ENCODE data around the gene THOP1. TPM values are rescaled to one million over a fixed set of nuclear protein-coding genes. Genes with fewer than 3 reads are reported as not detected.

Gene THOP1
- total RNA-seq, 1 donor from 2014 or later, result 173 TPM

GRCh38 chr19:2802826-2803225 is 17.5 kb downstream of the THOP1 start:
- H3K9me3 Mint-ChIP-seq, result no peaks in the 10 kb centered on the region
- H3K4me3 Mint-ChIP-seq, result no peak overlapping the region
- DNase-seq (ENCODE audit: low read depth, low spot score), result no peak
- H3K36me3 Mint-ChIP-seq (ENCODE audit: low read depth), result peaks cover 13% of the 10 kb centered on the region
- H3K4me1 Mint-ChIP-seq, result no peaks in the 10 kb centered on the region
- no peaks in the 10 kb centered on the region for H3K27me3 Mint-ChIP-seq (ENCODE audit: low read depth)
- no peak overlapping the region for H3K27ac Mint-ChIP-seq (ENCODE audit: unreplicated experiment)
- TF ChIP-seq CTCF (conservative IDR thresholded peaks at IDR 0.05), result no peak

- Mint-ChIP-seq H3K4me1 (no peaks in the 10 kb centered on the region), H3K27me3 (ENCODE audit: low read depth) (no peaks in the 10 kb centered on the region), H3K9me3 (no peaks in the 10 kb centered on the region), H3K27ac (ENCODE audit: unreplicated experiment) (no peak overlapping the region), H3K36me3 (ENCODE audit: low read depth) (peaks cover 13% of the 10 kb centered on the region), H3K4me3 (no peak overlapping the region)
- no peak for DNase-seq (ENCODE audit: low read depth, low spot score)
- no peak for TF ChIP-seq CTCF (conservative IDR thresholded peaks at IDR 0.05)
These were observed 18.3 kb downstream of the THOP1 start for GRCh38 chr19:2803486-2804155.

- H3K27ac Mint-ChIP-seq (ENCODE audit: unreplicated experiment), result no peak overlapping the region
- H3K36me3 Mint-ChIP-seq (ENCODE audit: low read depth), result peaks cover 16% of the 10 kb centered on the region
- H3K27me3 Mint-ChIP-seq (ENCODE audit: low read depth), result no peaks in the 10 kb centered on the region
- no peak for DNase-seq (ENCODE audit: low read depth, low spot score)
- H3K9me3 Mint-ChIP-seq, result no peaks in the 10 kb centered on the region
- no peak overlapping the region for H3K4me3 Mint-ChIP-seq
- no peak for TF ChIP-seq CTCF (conservative IDR thresholded peaks at IDR 0.05)
- no peaks in the 10 kb centered on the region for H3K4me1 Mint-ChIP-seq
These were observed 19.1 kb downstream of the THOP1 start for GRCh38 chr19:2804156-2805004.

GRCh38 chr19:2805261-2805900 is 20.1 kb downstream of the THOP1 start:
- no peaks in the 10 kb centered on the region for H3K9me3 Mint-ChIP-seq
- H3K27me3 Mint-ChIP-seq (ENCODE audit: low read depth), result no peaks in the 10 kb centered on the region
- no peaks in the 10 kb centered on the region for H3K4me1 Mint-ChIP-seq
- DNase-seq (ENCODE audit: low read depth, low spot score), result no peak
- H3K36me3 Mint-ChIP-seq (ENCODE audit: low read depth), result peaks cover 16% of the 10 kb centered on the region
- H3K4me3 Mint-ChIP-seq, result no peak overlapping the region
- no peak overlapping the region for H3K27ac Mint-ChIP-seq (ENCODE audit: unreplicated experiment)
- TF ChIP-seq CTCF (conservative IDR thresholded peaks at IDR 0.05), result no peak

GRCh38 chr19:2805991-2806649 is 20.8 kb downstream of the THOP1 start:
- no peak overlapping the region for H3K4me3 Mint-ChIP-seq
- no peak for TF ChIP-seq CTCF (conservative IDR thresholded peaks at IDR 0.05)
- no peaks in the 10 kb centered on the region for H3K4me1 Mint-ChIP-seq
- peaks cover 12% of the 10 kb centered on the region for H3K36me3 Mint-ChIP-seq (ENCODE audit: low read depth)
- no peak overlapping the region for H3K27ac Mint-ChIP-seq (ENCODE audit: unreplicated experiment)
- H3K27me3 Mint-ChIP-seq (ENCODE audit: low read depth), result no peaks in the 10 kb centered on the region
- H3K9me3 Mint-ChIP-seq, result no peaks in the 10 kb centered on the region
- DNase-seq (ENCODE audit: low read depth, low spot score), result no peak
